ENCODE results near the gene C3orf18. TPM values are rescaled to one million over a fixed set of nuclear protein-coding genes. Genes with fewer than 3 reads are reported as not detected.

Gene C3orf18
- total and polyA plus RNA-seq, 10 of the 15 experiments (the other 5 are each of a cell fraction or from before 2014, with no cell fraction given), result 0.06 to 3.2 (median 0.66) TPM

- TF ChIP-seq E2F4 (IDR thresholded peaks at IDR 0.05; ENCODE audit: low read depth, low read length) (no peak), HDGF (IDR thresholded peaks at IDR 0.05) (no peak), TCF12 (IDR thresholded peaks at IDR 0.05; ENCODE audit: low read depth, low read length) (no peak)
Observed at GRCh38 chr3:50551681-50552435, 15.7 kb downstream of the C3orf18 start (continued).

GRCh38 chr3:50551054-50551659 is 16.4 kb downstream of the C3orf18 start:
- RAD21 ChIA-PET (ENCODE audit: unreplicated experiment), result interaction anchor here (0.8 kb wide), 1 partner anchor 102 kb away, joined by 3 read pairs; no protein-coding TSS in a partner anchor
- no TSS peak for BruUV-seq (replicated peaks)
- no peak overlapping the region for H3K4me2 ChIP-seq (ENCODE audit: control insufficient read depth, insufficient read depth)
- H3K4me1 ChIP-seq (ENCODE audit: control insufficient read depth, insufficient read depth, low read length), result no peaks in the 10 kb centered on the region
- no peak for TF ChIP-seq YBX1 (IDR thresholded peaks at IDR 0.05)
- TF ChIP-seq GATAD2B (conservative IDR thresholded peaks at IDR 0.05; ENCODE audit: low read depth), result no peak
- no peak for TF ChIP-seq NFYA (IDR thresholded peaks at IDR 0.05; ENCODE audit: borderline replicate concordance, low read depth, low read length)
- TF ChIP-seq NFXL1 (IDR thresholded peaks at IDR 0.05; ENCODE audit: borderline replicate concordance), result no peak
- no peak for TF ChIP-seq BMI1 (IDR thresholded peaks at IDR 0.05; ENCODE audit: borderline replicate concordance)
- no peak for TF ChIP-seq BHLHE40 (IDR thresholded peaks at IDR 0.05; ENCODE audit: borderline replicate concordance in 1 of 2, low read depth in 2 of 2, low read length in 1 of 2)
- TF ChIP-seq SIN3A (IDR thresholded peaks at IDR 0.05; ENCODE audit: low read depth, low read length), result no peak
- no peak for TF ChIP-seq CBFB (IDR thresholded peaks at IDR 0.05; ENCODE audit: low read depth)
- no peak for TF ChIP-seq PAX5 (IDR thresholded peaks at IDR 0.05; ENCODE audit: borderline replicate concordance, low read depth, low read length)
- no peak for TF ChIP-seq SUZ12 (IDR thresholded peaks at IDR 0.05; ENCODE audit: unreplicated experiment)
- TF ChIP-seq IRF4 (IDR thresholded peaks at IDR 0.05; ENCODE audit: low read depth, low read length), result no peak
- no peak for TF ChIP-seq POU2F2 (IDR thresholded peaks at IDR 0.05; ENCODE audit: borderline replicate concordance, low read depth, low read length)
- no peaks in the 10 kb centered on the region for H3K79me2 ChIP-seq (ENCODE audit: control insufficient read depth, insufficient read depth, low read length)
- ATAC-seq (no peak), FAIRE-seq (no peak), DNase-seq (ENCODE audit: low read depth, low spot score) (no peak)
- POLR2A ChIA-PET, result no interaction called here
- no peak overlapping the region for H3K27ac ChIP-seq (ENCODE audit: control insufficient read depth, insufficient read depth)
- CTCF ChIA-PET, result interaction anchor here (0.7 to 1.8 kb wide), 8 partner anchors 9 to 204 kb away, joined by 3 to 11 read pairs (median 4); partner anchors contain the start of genes CYB561D2 and NPRL2
- no peak overlapping the region for H2AFZ ChIP-seq (ENCODE audit: control insufficient read depth, low read depth, low read length)
- SMC1A ChIA-PET (ENCODE audit: uncharacterized antibody, unreplicated experiment), result interaction anchor here (1.3 kb wide), 1 partner anchor 13 kb away, joined by 3 read pairs; no protein-coding TSS in a partner anchor
- H4K20me1 ChIP-seq (ENCODE audit: control insufficient read depth, insufficient read depth), result no peaks in the 10 kb centered on the region
- no peaks in the 10 kb centered on the region for H3K36me3 ChIP-seq (ENCODE audit: control insufficient read depth in 2 of 2, insufficient read depth in 2 of 2, low read length in 1 of 2)
- H3K4me3 ChIP-seq, result no peak overlapping the region
- intact Hi-C loops (cut with micrococcal nuclease; ENCODE audit: unreplicated experiment) (no loop called here), in situ Hi-C loops (cut with MboI) (no loop called here)
- H3K9ac ChIP-seq (ENCODE audit: control insufficient read depth, insufficient read depth, low read length), result no peak overlapping the region
- no peaks in the 10 kb centered on the region for H3K9me3 ChIP-seq (replicated peaks; ENCODE audit: control insufficient read depth, insufficient read depth, low read length)
- H3K27me3 ChIP-seq (replicated peaks in 1 of 2; ENCODE audit: control insufficient read depth in 2 of 2, insufficient read depth in 2 of 2, low read length in 1 of 2), result no peaks in the 10 kb centered on the region; a peak in 1 of 4 replicates
- 21% methylated on average over 9 of the region's 9 CpGs for WGBS (ENCODE audit: insufficient coverage, insufficient replicate concordance, low lambda C conversion rate, missing lambda C conversion rate)
